Activated naive CD8-positive, alpha-beta T cell treated with anti-CD3 and anti-CD28 coated beads, Interleukin-2, amount 50 U/mL, for 16 hours (primary cell): ENCODE measurements around the gene ATP1A2.
A peak's percentile ranks its signal among the peaks of the same experiment; 100 is the strongest.

ENCODE experiments used
- DNase-seq: peaks from one replicate; pipeline ENCODE4 v3.0.0-alpha.2; 2020; ENCODE audit warnings: low read depth, low spot score

Gene ATP1A2

GRCh38 chr1:160085686-160086455 is 29.7 kb upstream of the ATP1A2 start:
- DNase-seq, result peak; percentile 55

- DNase-seq, result no peak
Observed at GRCh38 chr1:160086456-160086892, 29.1 kb upstream of the ATP1A2 start.

- DNase-seq, result no peak
Observed at GRCh38 chr1:160087118-160087662, 28.4 kb upstream of the ATP1A2 start.

- DNase-seq, result no peak
Observed at GRCh38 chr1:160089883-160090282, 25.7 kb upstream of the ATP1A2 start.

GRCh38 chr1:160090760-160091159 is 24.8 kb upstream of the ATP1A2 start:
- no peak for DNase-seq

- DNase-seq, result no peak
Observed at GRCh38 chr1:160091666-160092223, 23.8 kb upstream of the ATP1A2 start.

- no peak for DNase-seq
Observed at GRCh38 chr1:160092366-160093068, 23.0 kb upstream of the ATP1A2 start.

GRCh38 chr1:160093069-160093395 is 22.5 kb upstream of the ATP1A2 start:
- DNase-seq, result no peak

GRCh38 chr1:160093624-160094290 is 21.8 kb upstream of the ATP1A2 start:
- DNase-seq, result no peak

- no peak for DNase-seq
Observed at GRCh38 chr1:160094291-160094625, 21.3 kb upstream of the ATP1A2 start.

- no peak for DNase-seq
Observed at GRCh38 chr1:160094806-160095205, 20.8 kb upstream of the ATP1A2 start.

GRCh38 chr1:160095382-160096105 is 20.0 kb upstream of the ATP1A2 start:
- DNase-seq, result no peak

GRCh38 chr1:160096274-160097116 is 19.1 kb upstream of the ATP1A2 start:
- DNase-seq, result no peak

- DNase-seq, result no peak
Observed at GRCh38 chr1:160097151-160097910, 18.2 kb upstream of the ATP1A2 start.

- DNase-seq, result peak; percentile 85
Observed at GRCh38 chr1:160097911-160098851, 17.4 kb upstream of the ATP1A2 start, which contains the start of gene IGSF8. TSS of gene IGSF8 (minus strand) at chr1:160098619. CDS start at chr1:160098472, 147 bp downstream.

- DNase-seq, result peak; percentile 98
Observed at GRCh38 chr1:160098852-160099561, 16.6 kb upstream of the ATP1A2 start.

GRCh38 chr1:160099716-160100375 is 15.7 kb upstream of the ATP1A2 start:
- DNase-seq, result no peak
